ENCODE results near the gene TUBA8.
"Not testable (repeated sequence)": the region's sequence is repeated elsewhere in the genome, so short reads cannot be mapped to it uniquely, and the experiment has no call there.

TUBA8 gene

DNA sequence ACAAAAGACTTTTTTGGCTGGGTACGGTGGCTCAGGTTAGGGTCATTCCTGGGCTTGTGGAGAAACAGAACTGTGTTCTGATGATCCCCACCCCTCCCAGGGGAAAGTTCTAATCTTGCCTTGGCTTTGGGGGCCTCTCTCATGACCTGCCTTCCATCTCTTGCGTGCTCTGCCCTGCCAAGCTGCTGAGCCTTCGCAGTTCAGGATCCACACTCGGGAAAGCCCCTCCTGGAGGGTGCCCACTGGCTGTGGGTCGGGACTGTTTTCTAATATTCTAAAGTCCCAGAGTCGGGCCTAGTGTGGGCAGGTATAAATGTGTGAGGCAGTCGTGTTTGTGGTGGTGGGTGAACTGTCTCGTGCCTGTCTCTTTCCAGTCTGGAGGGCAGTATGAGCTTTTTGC is 62.2 kb downstream of the TUBA8 start:
- not testable (repeated sequence) for H3K27ac ChIP-seq

DNA sequence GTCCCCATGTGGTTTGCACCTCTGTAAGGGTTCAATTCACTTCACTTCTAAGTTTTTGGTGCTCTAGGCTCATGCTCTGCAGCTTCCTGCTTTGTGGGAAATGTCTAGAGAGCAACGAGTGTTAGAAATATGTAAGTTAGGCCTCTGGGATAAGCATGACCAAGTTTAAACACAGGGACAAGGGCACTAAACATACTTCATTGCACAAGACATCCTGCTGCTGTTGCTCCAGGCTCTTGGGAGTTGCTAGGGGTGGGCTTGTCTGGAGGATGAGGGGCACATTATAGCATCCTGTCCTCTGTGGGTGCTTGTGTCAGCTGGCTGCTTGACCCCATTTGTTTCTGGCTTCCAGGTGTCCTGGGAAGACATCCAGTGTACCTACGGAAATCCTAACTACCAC is 62.8 kb downstream of the TUBA8 start:
- not testable (repeated sequence) for H3K27ac ChIP-seq

Data from VCaP (cell line).